ENCODE results near the gene TGFB1.

GRCh38 chr19:41362143-41362847 is 8.6 kb upstream of the TGFB1 start:
- TF ChIP-seq, protein P1, sequence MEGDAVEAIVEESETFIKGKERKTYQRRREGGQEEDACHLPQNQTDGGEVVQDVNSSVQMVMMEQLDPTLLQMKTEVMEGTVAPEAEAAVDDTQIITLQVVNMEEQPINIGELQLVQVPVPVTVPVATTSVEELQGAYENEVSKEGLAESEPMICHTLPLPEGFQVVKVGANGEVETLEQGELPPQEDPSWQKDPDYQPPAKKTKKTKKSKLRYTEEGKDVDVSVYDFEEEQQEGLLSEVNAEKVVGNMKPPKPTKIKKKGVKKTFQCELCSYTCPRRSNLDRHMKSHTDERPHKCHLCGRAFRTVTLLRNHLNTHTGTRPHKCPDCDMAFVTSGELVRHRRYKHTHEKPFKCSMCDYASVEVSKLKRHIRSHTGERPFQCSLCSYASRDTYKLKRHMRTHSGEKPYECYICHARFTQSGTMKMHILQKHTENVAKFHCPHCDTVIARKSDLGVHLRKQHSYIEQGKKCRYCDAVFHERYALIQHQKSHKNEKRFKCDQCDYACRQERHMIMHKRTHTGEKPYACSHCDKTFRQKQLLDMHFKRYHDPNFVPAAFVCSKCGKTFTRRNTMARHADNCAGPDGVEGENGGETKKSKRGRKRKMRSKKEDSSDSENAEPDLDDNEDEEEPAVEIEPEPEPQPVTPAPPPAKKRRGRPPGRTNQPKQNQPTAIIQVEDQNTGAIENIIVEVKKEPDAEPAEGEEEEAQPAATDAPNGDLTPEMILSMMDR (optimal IDR thresholded peaks at IDR 0.05 in 1 of 3, IDR thresholded peaks at IDR 0.05 in 1 of 3, conservative IDR thresholded peaks at IDR 0.05 in 1 of 3; ENCODE audit: extremely low read depth in 1 of 3, insufficient read depth in 2 of 3, low read length in 3 of 3) = no peak
- no peak for TF ChIP-seq EZH2 (IDR thresholded peaks at IDR 0.05; ENCODE audit: low read length)
